Femur (tissue), 1 donor: ENCODE results near the gene RBP2.
"Not testable (repeated sequence)": the region's sequence is repeated elsewhere in the genome, so short reads cannot be mapped to it uniquely, and the experiment has no call there.

Source experiments
- DNase-seq: peaks from one replicate; pipeline ENCODE4 v3.0.0-alpha.2; 2017

The RBP2 gene

DNA sequence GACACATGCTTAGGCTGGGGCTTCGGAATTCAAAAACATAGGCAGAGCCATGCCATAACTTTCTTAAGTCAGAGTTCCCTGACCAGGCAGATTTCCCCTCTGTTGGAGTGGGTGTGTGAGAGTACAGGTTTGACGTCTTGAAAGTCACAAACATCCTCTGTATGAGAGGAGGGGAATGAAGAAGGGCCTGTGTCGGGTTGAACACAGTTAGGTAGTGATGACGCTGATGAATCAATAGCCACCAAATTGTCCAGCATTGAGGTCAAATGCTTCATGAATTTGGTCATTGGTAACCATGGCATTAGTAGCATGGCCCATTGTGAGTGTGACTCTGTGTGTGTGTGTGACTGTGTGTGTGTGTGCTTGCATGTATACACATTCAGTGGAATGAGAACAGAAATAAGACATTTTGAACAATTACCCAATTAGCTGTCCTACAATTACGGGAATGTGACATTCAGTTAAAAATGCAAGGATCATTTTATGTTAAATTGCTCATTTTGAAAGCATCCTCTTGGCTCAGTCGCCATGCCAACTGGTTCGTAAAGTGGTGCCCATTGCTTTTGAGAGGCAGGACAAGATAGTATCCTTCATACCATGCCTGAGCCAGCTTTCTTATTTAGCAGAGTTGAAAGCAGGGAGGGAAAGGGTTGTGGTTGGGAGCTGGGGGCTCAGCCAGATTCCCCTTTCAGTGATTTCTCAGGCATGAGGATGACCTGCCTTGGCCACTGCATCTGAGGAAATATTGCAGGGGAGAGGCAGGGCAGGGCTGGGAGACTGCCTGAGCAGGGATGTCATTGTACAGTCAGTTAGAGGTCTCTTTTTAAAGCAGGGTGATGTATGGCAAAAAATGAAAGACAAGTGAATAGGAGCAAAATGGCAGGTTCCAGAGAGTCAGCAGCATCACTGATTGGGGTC, 35.4 kb downstream of the RBP2 start:
- no peak for DNase-seq

DNA sequence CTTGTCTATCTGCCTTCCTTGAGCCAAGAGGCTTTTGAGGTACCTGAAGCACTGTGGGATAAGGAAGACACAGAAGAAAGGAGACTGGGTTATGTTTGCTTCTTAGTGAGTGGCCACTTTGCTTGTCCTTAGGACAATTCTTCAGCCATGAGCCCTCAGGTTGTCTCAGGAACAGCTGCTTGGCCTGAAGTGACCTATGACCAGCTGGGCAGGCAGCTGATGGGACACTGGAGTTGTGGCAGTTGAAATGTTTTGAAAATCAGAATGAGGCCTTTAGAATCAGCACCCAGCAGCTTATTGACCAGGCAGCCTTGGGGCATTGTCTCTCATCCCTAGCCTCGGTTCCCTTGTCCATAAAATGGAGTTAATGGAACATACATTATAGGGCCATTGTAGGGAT, 37.0 kb downstream of the RBP2 start:
- DNase-seq, result no peak

- DNase-seq, result no peak
Observed at GRCh38 chr3:139434764-139435307, 41.5 kb downstream of the RBP2 start.

DNA sequence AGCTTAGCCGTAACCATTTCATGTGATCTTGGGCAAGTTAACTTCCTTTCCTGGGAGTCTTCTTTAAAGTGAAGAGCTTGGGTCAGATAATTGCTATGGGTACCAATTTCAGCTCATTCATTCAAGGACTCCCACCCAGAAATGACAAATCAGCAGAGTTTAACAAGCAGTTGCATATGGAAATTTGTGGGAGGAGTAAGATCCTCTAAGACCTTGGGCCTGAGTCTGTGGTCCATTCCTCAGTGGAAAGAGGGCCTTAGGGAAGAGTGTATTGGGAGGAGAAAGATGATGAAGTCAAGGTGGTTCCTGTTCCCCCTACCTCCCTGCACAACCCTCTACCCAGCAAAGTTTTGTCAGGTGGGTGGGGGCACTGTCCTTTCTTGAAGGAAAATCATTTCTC, 42.1 kb downstream of the RBP2 start:
- DNase-seq, result no peak

- no peak for DNase-seq
Observed at GRCh38 chr3:139433089-139433488, 43.2 kb downstream of the RBP2 start.

GRCh38 chr3:139430493-139430892, 45.8 kb downstream of the RBP2 start:
- no peak for DNase-seq

- DNase-seq, result no peak
Observed at GRCh38 chr3:139427283-139428060, 48.8 kb downstream of the RBP2 start.

- DNase-seq, result no peak
Observed at GRCh38 chr3:139425745-139426400, 50.4 kb downstream of the RBP2 start.

GRCh38 chr3:139423232-139423631, 53.1 kb downstream of the RBP2 start:
- no peak for DNase-seq

GRCh38 chr3:139421460-139421859, 54.9 kb downstream of the RBP2 start:
- no peak for DNase-seq

- DNase-seq, result no peak
Observed at GRCh38 chr3:139421040-139421439, 55.3 kb downstream of the RBP2 start.

GRCh38 chr3:139418144-139418543, 58.2 kb downstream of the RBP2 start:
- DNase-seq, result no peak

DNA sequence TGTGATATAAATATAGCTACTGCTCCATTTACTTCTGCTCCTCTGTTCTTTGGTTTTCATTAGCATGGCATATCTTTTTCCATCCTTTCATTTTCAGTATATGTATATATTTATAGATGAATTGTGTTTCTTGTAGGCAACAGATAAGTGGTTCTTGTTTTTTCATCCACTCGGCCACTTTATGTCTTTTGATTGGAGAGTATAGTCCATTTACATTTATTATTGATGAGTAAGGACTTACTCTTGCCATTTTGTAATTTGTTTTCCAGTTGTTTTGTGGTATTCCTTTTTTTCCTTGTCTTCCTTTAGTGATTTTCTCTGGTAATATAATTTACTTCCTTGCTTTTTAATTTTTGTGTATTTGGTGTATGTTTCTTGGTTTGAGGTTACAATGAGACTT, 60.0 kb downstream of the RBP2 start:
- no peak for DNase-seq

DNA sequence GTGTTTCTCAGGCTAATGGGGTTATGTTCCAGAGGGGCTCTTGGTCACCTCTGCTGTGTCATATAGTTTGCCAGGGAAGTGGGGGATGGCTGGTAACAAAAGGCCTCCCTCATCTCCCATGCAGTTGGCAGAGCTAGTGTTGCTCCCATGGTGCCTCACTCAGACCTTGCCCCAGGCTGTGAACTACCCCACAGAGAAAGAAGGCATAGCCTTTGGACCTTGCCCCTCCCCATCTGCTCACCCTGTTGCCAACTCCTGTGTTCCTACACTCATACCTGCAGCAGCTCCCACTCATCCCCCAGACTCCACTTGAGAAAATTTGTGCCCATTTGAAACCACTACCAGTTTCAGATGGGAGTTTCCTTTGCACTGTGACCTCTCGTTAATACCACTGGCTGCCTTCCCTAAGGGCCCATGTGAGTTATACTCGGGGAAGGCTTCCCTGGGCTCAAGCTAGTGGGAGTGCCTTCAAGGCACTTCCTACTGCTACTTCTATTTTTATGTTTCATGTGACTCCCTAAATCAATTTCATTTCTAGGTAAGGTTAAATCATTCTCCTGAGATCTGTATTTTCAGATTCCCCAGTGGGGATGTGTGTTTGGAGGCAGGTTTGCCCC, 61.6 kb downstream of the RBP2 start:
- no peak for DNase-seq

GRCh38 chr3:139412891-139413290, 63.4 kb downstream of the RBP2 start:
- DNase-seq, result not testable (repeated sequence)
